IMR-90 (cell line): ENCODE results near the gene DGKG. TPM values are rescaled to one million over a fixed set of nuclear protein-coding genes. Genes with fewer than 3 reads are reported as not detected.

Experiments used
- ATAC-seq: fragments of 200-7000 bp; cut with Tn5 transposase; 2 replicates; pipeline ENCODE4 v1.9.1; 2020; ENCODE audit warnings: low read depth, mild to moderate bottlenecking, moderate library complexity
- BruUV-seq: library from RNA; stranded (reverse); fragments of 400-500 nt; replicated peaks from 2 replicates; lab custom pipeline; 2021; lab: Mats Ljungman, UMichigan
- CTCF ChIA-PET: fragments of 300-600 bp; formaldehyde crosslinking; extraction: SDS; loops from one replicate; lab custom pipeline; 2021; ENCODE audit warnings: antibody characterized with exemption; lab: Yijun Ruan, JAX
- POLR2A ChIA-PET: fragments of 300-600 bp; sonication (Branson Sonifier 250); formaldehyde crosslinking; loops from one replicate; lab custom pipeline; 2022; ENCODE audit warnings: antibody characterized with exemption; ENCODE audit not compliant: unreplicated experiment; lab: Charles Lee
- DNase-seq: peaks from one replicate; pipeline ENCODE4 v3.0.0; 2013
- H2AFZ ChIP-seq: replicated peaks from 2 replicates; pipeline ENCODE3; 2013; ENCODE audit warnings: low read length, mild to moderate bottlenecking; ENCODE audit not compliant: poor library complexity
- H2AK5ac ChIP-seq: 2 replicates; pipeline ENCODE4 v1.6.1; 2013; ENCODE audit warnings: low read depth, low read length, inconsistent platforms
- H2AK9ac ChIP-seq: replicated peaks from 2 replicates; pipeline ENCODE3; 2013; ENCODE audit warnings: mild to moderate bottlenecking, low read depth, low read length, moderate library complexity; ENCODE audit not compliant: poor library complexity
- H2BK120ac ChIP-seq: 2 replicates; pipeline ENCODE4 v1.6.1; 2013; ENCODE audit warnings: low read depth, low read length, inconsistent platforms
- H2BK15ac ChIP-seq: 3 replicates; pipeline ENCODE4 v1.6.1; 2013; ENCODE audit warnings: low read depth, low read length, inconsistent platforms
- H2BK20ac ChIP-seq: 2 replicates; pipeline ENCODE4 v1.6.1; 2013; ENCODE audit warnings: low read depth, mild to moderate bottlenecking, inconsistent platforms, low read length, moderate library complexity
- H2BK5ac ChIP-seq: 2 replicates; pipeline ENCODE4 v1.6.1; 2013; ENCODE audit warnings: mild to moderate bottlenecking, low read depth, low read length, inconsistent platforms; ENCODE audit not compliant: poor library complexity, severe bottlenecking
- H3K14ac ChIP-seq: replicated peaks from 2 replicates; pipeline ENCODE4 v1.6.1; 2013; ENCODE audit warnings: low read depth, low read length, inconsistent platforms
- H3K18ac ChIP-seq: 2 replicates; pipeline ENCODE4 v1.6.1; 2013; ENCODE audit warnings: low read depth, low read length, control low read depth
- H3K23ac ChIP-seq: 2 replicates; pipeline ENCODE4 v1.6.1; 2013; ENCODE audit warnings: low read depth, low read length, inconsistent platforms
- H3K27ac ChIP-seq: 2 replicates; pipeline ENCODE4 v1.5.1; 2013; ENCODE audit warnings: mild to moderate bottlenecking, control low read depth, low read length; ENCODE audit not compliant: insufficient read depth
- H3K27me3 ChIP-seq: 2 replicates; pipeline ENCODE4 v1.6.1; 2013; ENCODE audit warnings: low read length; ENCODE audit not compliant: control insufficient read depth, insufficient read depth
- H3K36me3 ChIP-seq: 2 replicates; pipeline ENCODE4 v1.6.1; 2013; ENCODE audit warnings: low read length, mixed read lengths; ENCODE audit not compliant: control insufficient read depth, insufficient read depth
- H3K4ac ChIP-seq: 2 replicates; pipeline ENCODE4 v1.6.1; 2013; ENCODE audit warnings: low read depth, low read length, inconsistent platforms
- H3K4me1 ChIP-seq: 2 replicates; pipeline ENCODE4 v1.6.1; 2013; ENCODE audit warnings: low read length, mixed read lengths; ENCODE audit not compliant: control insufficient read depth, insufficient read depth
- H3K4me2 ChIP-seq: 2 replicates; pipeline ENCODE4 v1.6.1; 2013; ENCODE audit warnings: low read depth, mild to moderate bottlenecking, control low read depth, low read length, moderate library complexity
- H3K4me3 ChIP-seq: 2 replicates; pipeline ENCODE4 v1.5.1; 2013; ENCODE audit warnings: low read depth, mild to moderate bottlenecking, control low read depth, low read length, moderate library complexity; ENCODE audit not compliant: insufficient read depth
- H3K56ac ChIP-seq: 2 replicates; pipeline ENCODE4 v1.6.1; 2013; ENCODE audit warnings: low read length, inconsistent platforms; ENCODE audit not compliant: insufficient read depth; ENCODE audit errors: extremely low read depth
- H3K79me1 ChIP-seq, 2 experiments: 2 replicates each; pipeline ENCODE4 v1.6.1; 2013; ENCODE audit warnings: low read length in 2 of 2, inconsistent platforms in 1 of 2, low read depth in 1 of 2
- H3K9ac ChIP-seq: 2 replicates; pipeline ENCODE4 v1.6.1; 2013; ENCODE audit warnings: low read depth, low read length, control low read depth
- H3K9me1 ChIP-seq: 2 replicates; pipeline ENCODE4 v1.6.1; 2013; ENCODE audit warnings: low read length, inconsistent platforms; ENCODE audit not compliant: insufficient read depth
- H3K9me3 ChIP-seq: 2 replicates; pipeline ENCODE4 v1.6.1; 2013; ENCODE audit warnings: low read length; ENCODE audit not compliant: control insufficient read depth, insufficient read depth
- H4K20me1 ChIP-seq: 2 replicates; pipeline ENCODE4 v1.6.1; 2013; ENCODE audit warnings: low read length, inconsistent platforms; ENCODE audit not compliant: insufficient read depth
- H4K5ac ChIP-seq: 2 replicates; pipeline ENCODE4 v1.6.1; 2013; ENCODE audit warnings: mild to moderate bottlenecking, low read depth, low read length, control low read depth
- H4K8ac ChIP-seq, 2 experiments: 2 replicates each; pipeline ENCODE4 v1.6.1; 2013; ENCODE audit warnings: low read depth in 2 of 2, low read length in 2 of 2, control low read depth in 1 of 2, inconsistent platforms in 1 of 2
- H4K91ac ChIP-seq: 2 replicates; pipeline ENCODE4 v1.6.1; 2013; ENCODE audit warnings: low read depth, low read length, inconsistent platforms; ENCODE audit not compliant: insufficient read depth
- BHLHE40 ChIP-seq: fragments of 150-350 bp; IDR thresholded peaks from 2 replicates; pipeline ENCODE4 v1.6.1; 2016; ENCODE audit warnings: mild to moderate bottlenecking, low read depth, low read length
- CEBPB ChIP-seq: IDR thresholded peaks from 2 replicates; pipeline ENCODE4 v1.6.1; 2012; ENCODE audit warnings: low read depth, low read length, improper control_type of control experiment
- FOS ChIP-seq: fragments of 150-350 bp; IDR thresholded peaks from 2 replicates; pipeline ENCODE4 v1.6.1; 2016; ENCODE audit warnings: low read depth, low read length
- MAFK ChIP-seq: IDR thresholded peaks from 2 replicates; pipeline ENCODE4 v1.6.1; 2012; ENCODE audit warnings: low read depth, low read length, improper control_type of control experiment
- MAZ ChIP-seq: IDR thresholded peaks from 2 replicates; pipeline ENCODE4 v1.6.1; 2012; ENCODE audit warnings: low read depth, mild to moderate bottlenecking, low read length, improper control_type of control experiment, moderate library complexity, borderline replicate concordance
- MXI1 ChIP-seq: IDR thresholded peaks from 2 replicates; pipeline ENCODE4 v1.6.1; 2012; ENCODE audit warnings: low read depth, mild to moderate bottlenecking, low read length, moderate library complexity, borderline replicate concordance
- RCOR1 ChIP-seq: IDR thresholded peaks from 2 replicates; pipeline ENCODE4 v1.6.1; 2012; ENCODE audit warnings: mild to moderate bottlenecking, low read length, improper control_type of control experiment; ENCODE audit not compliant: insufficient replicate concordance
- RFX5 ChIP-seq: IDR thresholded peaks from 2 replicates; pipeline ENCODE4 v1.8.0; 2012; ENCODE audit warnings: low read depth, mild to moderate bottlenecking, low read length, moderate library complexity
- SMC3 ChIP-seq: fragments of 150-350 bp; IDR thresholded peaks from 2 replicates; pipeline ENCODE4 v1.6.1; 2016; ENCODE audit warnings: low read depth, mild to moderate bottlenecking, antibody characterized with exemption, low read length, moderate library complexity
- WGBS, 2 experiments: methylation state at CpG; one replicate each; pipeline versions ENCODE4 v1.1.5 to v1.1.7; 2013; ENCODE audit warnings: missing lambda C conversion rate in 2 of 2; ENCODE audit not compliant: insufficient read length in 1 of 2; ENCODE audit errors: extremely low coverage in 2 of 2; 5-methylcytosine and 5-hydroxymethylcytosine counted together
- dilution Hi-C: fragments of 300-500 bp; cut with HindIII; formaldehyde crosslinking; loops from one replicate; pipeline ENCODE4 v1.14.3; 2018; ENCODE audit warnings: low sequenced_read_pairs; ENCODE audit not compliant: unreplicated experiment
- in situ Hi-C: fragments of 300-500 bp; cut with MboI; formaldehyde crosslinking; loops from 3 replicates; pipeline ENCODE4 v1.14.3; 2019; ENCODE audit warnings: low sequenced_read_pairs, inconsistent platforms, mixed read lengths
- intact Hi-C: fragments of 100-400 bp; cut with micrococcal nuclease; formaldehyde crosslinking; loops from 2 replicates; pipeline ENCODE4 v1.10.0; 2022
- polyA plus RNA-seq, 3 experiments: library from polyadenylated mRNA; depleted of rRNA; stranded (reverse); fragments of >200 nt; gene quantifications; 2 replicates each; pipeline ENCODE4 v1.2.3, GENCODE V29; 2012; ENCODE audit warnings: low replicate concordance in 1 of 3
- total RNA-seq: library from RNA; depleted of rRNA; stranded (reverse); fragments of >200 nt; gene quantifications from 2 replicates; pipeline ENCODE4 v1.2.3, GENCODE V29; 2012
- TF ChIP-seq, protein P1 (sequence below): conservative IDR thresholded peaks from 2 replicates; pipeline ENCODE4 v1.5.1; 2012; ENCODE audit warnings: mild to moderate bottlenecking, low read depth, low read length, improper control_type of control experiment
- TF ChIP-seq, protein P2 (sequence below): fragments of 150-350 bp; IDR thresholded peaks from 2 replicates; pipeline ENCODE4 v1.6.1; 2016; ENCODE audit warnings: low read depth, mild to moderate bottlenecking, low read length, moderate library complexity, borderline replicate concordance

DGKG gene
- total and polyA plus RNA-seq, 2 of the 4 experiments (the other 2 are of a cell fraction): 1.2 to 4.1 TPM

DNA sequence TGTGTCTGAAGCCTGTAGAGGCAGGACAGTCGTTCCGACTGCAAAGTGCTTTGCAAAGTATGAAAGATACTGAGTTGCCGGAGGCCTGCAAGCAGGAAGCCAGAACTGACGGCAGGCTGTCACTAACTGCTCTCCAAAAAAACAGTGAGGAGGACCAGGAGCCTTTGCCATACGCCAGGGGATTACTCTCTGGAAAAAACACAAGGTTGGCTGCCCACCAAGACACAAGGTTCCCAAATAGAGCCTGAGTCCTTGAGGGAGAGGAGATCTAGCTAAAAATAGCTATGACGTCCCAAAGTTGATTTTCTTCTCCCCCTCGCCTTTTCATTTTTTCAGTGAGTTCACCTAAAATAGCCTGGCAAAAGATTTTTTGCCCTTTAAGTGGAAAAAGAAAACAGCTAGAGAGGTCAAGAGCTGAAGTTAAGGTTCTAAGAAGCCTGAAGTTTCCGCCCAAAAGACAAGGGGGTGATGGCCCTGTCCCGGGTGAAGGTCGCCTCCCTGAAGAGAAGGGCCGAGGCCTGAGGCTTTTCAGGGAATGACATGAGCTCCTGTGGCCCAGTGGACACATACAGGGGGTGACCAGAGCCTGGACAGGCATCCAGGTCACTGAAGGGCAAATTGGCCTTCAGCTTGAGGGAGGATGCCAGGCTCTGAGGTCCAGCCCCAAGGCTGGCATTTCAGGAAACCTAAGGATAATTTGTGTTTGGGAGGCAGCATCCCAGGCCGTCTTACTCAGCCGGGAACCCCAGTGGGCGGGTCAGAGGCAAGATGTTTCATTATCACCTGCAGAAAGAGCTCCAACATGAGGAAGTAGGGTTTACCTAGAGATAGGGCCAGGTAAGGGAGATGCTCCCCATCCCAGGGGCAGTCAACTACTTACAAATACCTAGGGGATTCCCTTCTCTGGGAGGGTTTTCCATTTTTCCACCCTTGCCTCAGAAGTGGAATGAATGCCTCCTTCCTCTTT is 44.9 kb upstream of the DGKG start:
- intact Hi-C loops: no loop called here
- no peak for DNase-seq

More for the DNA sequence above, 44.9 kb upstream of the DGKG start:
- H3K9me1 ChIP-seq: no peaks in the 10 kb centered on the region
- H3K23ac ChIP-seq: no peak overlapping the region
- no peak overlapping the region for H3K27ac ChIP-seq
- no peak overlapping the region for H2AK9ac ChIP-seq
- TF ChIP-seq, protein P1, sequence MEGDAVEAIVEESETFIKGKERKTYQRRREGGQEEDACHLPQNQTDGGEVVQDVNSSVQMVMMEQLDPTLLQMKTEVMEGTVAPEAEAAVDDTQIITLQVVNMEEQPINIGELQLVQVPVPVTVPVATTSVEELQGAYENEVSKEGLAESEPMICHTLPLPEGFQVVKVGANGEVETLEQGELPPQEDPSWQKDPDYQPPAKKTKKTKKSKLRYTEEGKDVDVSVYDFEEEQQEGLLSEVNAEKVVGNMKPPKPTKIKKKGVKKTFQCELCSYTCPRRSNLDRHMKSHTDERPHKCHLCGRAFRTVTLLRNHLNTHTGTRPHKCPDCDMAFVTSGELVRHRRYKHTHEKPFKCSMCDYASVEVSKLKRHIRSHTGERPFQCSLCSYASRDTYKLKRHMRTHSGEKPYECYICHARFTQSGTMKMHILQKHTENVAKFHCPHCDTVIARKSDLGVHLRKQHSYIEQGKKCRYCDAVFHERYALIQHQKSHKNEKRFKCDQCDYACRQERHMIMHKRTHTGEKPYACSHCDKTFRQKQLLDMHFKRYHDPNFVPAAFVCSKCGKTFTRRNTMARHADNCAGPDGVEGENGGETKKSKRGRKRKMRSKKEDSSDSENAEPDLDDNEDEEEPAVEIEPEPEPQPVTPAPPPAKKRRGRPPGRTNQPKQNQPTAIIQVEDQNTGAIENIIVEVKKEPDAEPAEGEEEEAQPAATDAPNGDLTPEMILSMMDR: no peak
- TF ChIP-seq MAZ (no peak), RCOR1 (no peak), MXI1 (no peak), SMC3 (no peak), RFX5 (no peak), BHLHE40 (no peak), FOS (no peak), CEBPB (no peak), MAFK (no peak)
- TF ChIP-seq, protein P2, sequence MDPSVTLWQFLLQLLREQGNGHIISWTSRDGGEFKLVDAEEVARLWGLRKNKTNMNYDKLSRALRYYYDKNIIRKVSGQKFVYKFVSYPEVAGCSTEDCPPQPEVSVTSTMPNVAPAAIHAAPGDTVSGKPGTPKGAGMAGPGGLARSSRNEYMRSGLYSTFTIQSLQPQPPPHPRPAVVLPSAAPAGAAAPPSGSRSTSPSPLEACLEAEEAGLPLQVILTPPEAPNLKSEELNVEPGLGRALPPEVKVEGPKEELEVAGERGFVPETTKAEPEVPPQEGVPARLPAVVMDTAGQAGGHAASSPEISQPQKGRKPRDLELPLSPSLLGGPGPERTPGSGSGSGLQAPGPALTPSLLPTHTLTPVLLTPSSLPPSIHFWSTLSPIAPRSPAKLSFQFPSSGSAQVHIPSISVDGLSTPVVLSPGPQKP: no peak
- H3K4me1 ChIP-seq: no peaks in the 10 kb centered on the region
- H3K4me3 ChIP-seq: no peak overlapping the region
- no peaks in the 10 kb centered on the region for H3K79me1 ChIP-seq
- no peak for ATAC-seq
- BruUV-seq: no TSS peak
- WGBS, 2 experiments: no CpG with 5 or more reads among the region's 14 CpGs
- H3K18ac ChIP-seq: no peak overlapping the region
- no peaks in the 10 kb centered on the region for H4K20me1 ChIP-seq
- no peak overlapping the region for H3K14ac ChIP-seq
- ChIA-PET POLR2A (no interaction called here), CTCF (no interaction called here)
- H3K4ac ChIP-seq: no peak overlapping the region
- no peak overlapping the region for H2BK20ac ChIP-seq
- no peaks in the 10 kb centered on the region for H3K36me3 ChIP-seq
- no peak overlapping the region for H4K91ac ChIP-seq
- no peak overlapping the region for H3K56ac ChIP-seq
- H2BK5ac ChIP-seq: no peak overlapping the region
- no peak overlapping the region for H2BK15ac ChIP-seq
- no peak overlapping the region for H3K9ac ChIP-seq
- H2BK120ac ChIP-seq: no peak overlapping the region
- H3K4me2 ChIP-seq: no peak overlapping the region
- no peak overlapping the region for H4K5ac ChIP-seq
- H2AK5ac ChIP-seq: no peak overlapping the region
- H4K8ac ChIP-seq: no peak overlapping the region
- no peaks in the 10 kb centered on the region for H3K9me3 ChIP-seq
- no peak overlapping the region for H2AFZ ChIP-seq
- dilution Hi-C loops (no loop called here), in situ Hi-C loops (no loop called here)
- peaks cover 28% of the 10 kb centered on the region for H3K27me3 ChIP-seq
